Stimulated activated CD4-positive, alpha-beta T cell treated with anti-CD3 and anti-CD28 coated beads, TNF-alpha, amount 100 ng/mL, for 4 hours (primary cell): ENCODE results near the gene BPTF.
"Not testable (repeated sequence)": the region's sequence is repeated elsewhere in the genome, so short reads cannot be mapped to it uniquely, and the experiment has no call there.

Experiments used
- DNase-seq, 3 experiments: peaks; one replicate each; pipeline ENCODE4 v3.0.0-alpha.2; 2020; ENCODE audit warnings: low read depth in 3 of 3

Gene BPTF

GRCh38 chr17:67974598-67975066 is 149.3 kb downstream of the BPTF start:
- no peak for DNase-seq

- DNase-seq, result not testable (repeated sequence)
Measured at GRCh38 chr17:67976306-67976705, 151.0 kb downstream of the BPTF start.

- DNase-seq, result no peak
Measured at GRCh38 chr17:67980456-67980855, 155.2 kb downstream of the BPTF start.

GRCh38 chr17:67980883-67981282 is 155.6 kb downstream of the BPTF start:
- DNase-seq, result not testable (repeated sequence)

GRCh38 chr17:67982034-67982640 is 156.8 kb downstream of the BPTF start:
- DNase-seq, result no peak

- no peak for DNase-seq
Measured at GRCh38 chr17:67982686-67983382, 157.5 kb downstream of the BPTF start.

- no peak for DNase-seq
Measured at GRCh38 chr17:67983383-67983688, 158.0 kb downstream of the BPTF start.

- DNase-seq, result no peak
Measured at GRCh38 chr17:67990909-67991308, 165.6 kb downstream of the BPTF start.

- DNase-seq, result no peak
Measured at GRCh38 chr17:67992548-67993152, 167.3 kb downstream of the BPTF start.

- DNase-seq, result peak; percentile 45 to 62 (median 47)
Measured at GRCh38 chr17:67993153-67993997, 168.1 kb downstream of the BPTF start.

GRCh38 chr17:67993998-67994361 is 168.7 kb downstream of the BPTF start:
- DNase-seq, result no peak

GRCh38 chr17:67994817-67995569 is 169.7 kb downstream of the BPTF start:
- DNase-seq, result no peak

GRCh38 chr17:67995570-67996263 is 170.4 kb downstream of the BPTF start:
- no peak for DNase-seq

GRCh38 chr17:67996301-67997171 is 171.2 kb downstream of the BPTF start, which contains the start of gene C17orf58:
Gene C17orf58, minus strand, starts transcription at chr17:67996469. Its CDS starts 271 bp downstream, at chr17:67996198.
- not testable (repeated sequence) for DNase-seq

GRCh38 chr17:67998466-67998865 is 173.2 kb downstream of the BPTF start:
- no peak for DNase-seq

GRCh38 chr17:67999291-67999911 is 174.1 kb downstream of the BPTF start:
- DNase-seq, result no peak

- DNase-seq, result no peak
Measured at GRCh38 chr17:68004201-68004600, 178.9 kb downstream of the BPTF start.

GRCh38 chr17:68006797-68007196 is 181.5 kb downstream of the BPTF start:
- DNase-seq, result no peak

- peak in 2 of 3 experiments; percentile 29 to 44 for DNase-seq
Measured at GRCh38 chr17:68011199-68011665, 185.9 kb downstream of the BPTF start.
